GM18508 (cell line): ENCODE data around the gene DPY19L3.
"Not testable (repeated sequence)": the region's sequence is repeated elsewhere in the genome, so short reads cannot be mapped to it uniquely, and the experiment has no call there.

ENCODE experiments used
- ATAC-seq: cut with Tn5 transposase; IDR thresholded peaks from one replicate; pipeline ENCODE4 v1.9.1; 2021; ENCODE audit warnings: moderate number of reproducible peaks; ENCODE audit not compliant: insufficient read depth, unreplicated experiment

The DPY19L3 gene

GRCh38 chr19:32437096-32437495 is 31.5 kb downstream of the DPY19L3 start:
- ATAC-seq: no peak

- ATAC-seq: no peak
Measured at GRCh38 chr19:32438751-32439150, 33.2 kb downstream of the DPY19L3 start.

GRCh38 chr19:32442650-32443049 is 37.1 kb downstream of the DPY19L3 start:
- no peak for ATAC-seq

GRCh38 chr19:32447534-32447933 is 42.0 kb downstream of the DPY19L3 start:
- not testable (repeated sequence) for ATAC-seq

GRCh38 chr19:32448026-32448425 is 42.5 kb downstream of the DPY19L3 start:
- no peak for ATAC-seq

GRCh38 chr19:32450217-32450616 is 44.6 kb downstream of the DPY19L3 start:
- ATAC-seq: no peak

- ATAC-seq: no peak
Measured at GRCh38 chr19:32453736-32454135, 48.2 kb downstream of the DPY19L3 start.

- ATAC-seq: no peak
Measured at GRCh38 chr19:32456406-32456805, 50.8 kb downstream of the DPY19L3 start.

- no peak for ATAC-seq
Measured at GRCh38 chr19:32457571-32458158, 52.1 kb downstream of the DPY19L3 start.

- ATAC-seq: peak; percentile 43
Measured at GRCh38 chr19:32458500-32459123, 53.0 kb downstream of the DPY19L3 start.

- no peak for ATAC-seq
Measured at GRCh38 chr19:32459204-32459865, 53.8 kb downstream of the DPY19L3 start.

GRCh38 chr19:32460476-32460875 is 54.9 kb downstream of the DPY19L3 start:
- no peak for ATAC-seq

GRCh38 chr19:32464279-32464678 is 58.7 kb downstream of the DPY19L3 start:
- no peak for ATAC-seq

- no peak for ATAC-seq
Measured at GRCh38 chr19:32465176-32465575, 59.6 kb downstream of the DPY19L3 start.

GRCh38 chr19:32469795-32470194 is 64.2 kb downstream of the DPY19L3 start:
- no peak for ATAC-seq

GRCh38 chr19:32471095-32471494 is 65.5 kb downstream of the DPY19L3 start:
- ATAC-seq: no peak

GRCh38 chr19:32471811-32472210 is 66.2 kb downstream of the DPY19L3 start:
- no peak for ATAC-seq

- no peak for ATAC-seq
Measured at GRCh38 chr19:32475141-32476031, 69.8 kb downstream of the DPY19L3 start.

GRCh38 chr19:32476032-32476350 is 70.4 kb downstream of the DPY19L3 start:
- no peak for ATAC-seq

- ATAC-seq: no peak
Measured at GRCh38 chr19:32480321-32480720, 74.8 kb downstream of the DPY19L3 start.

GRCh38 chr19:32483574-32483973 is 78.0 kb downstream of the DPY19L3 start:
- ATAC-seq: no peak
